Stomach (tissue), 9 donors: ENCODE results near the gene PPT2. TPM values are rescaled to one million over a fixed set of nuclear protein-coding genes. Genes with fewer than 3 reads are reported as not detected.

ENCODE experiments used
- DNase-seq, 2 donors: peaks; one replicate each; pipeline versions ENCODE4 v3.0.0 to v3.0.0-alpha.2; 2013 to 2019
- H3K27ac ChIP-seq, 5 donors: fragments of 200-600 bp in 4 of 5; sonication (generic) in 4 of 5; one replicate each; pipeline ENCODE4 v1.5.1; 2013 to 2019; ENCODE audit warnings: mild to moderate bottlenecking in 1 of 5, moderate library complexity in 1 of 5
- H3K27me3 ChIP-seq, 3 donors: fragments of 200-600 bp; sonication (generic); one replicate each; pipeline ENCODE4 v1.5.1; 2017 to 2019; ENCODE audit warnings: mixed run types in 1 of 3
- H3K36me3 ChIP-seq, 4 donors: fragments of 200-600 bp; sonication (generic); 1 replicate in 3 of 4; 2 replicates in 1 of 4; pipeline ENCODE4 v1.5.1; 2016 to 2019
- H3K4me1 ChIP-seq, 4 donors: fragments of 200-600 bp; sonication (generic); one replicate each; pipeline ENCODE4 v1.5.1; 2016 to 2019
- H3K4me3 ChIP-seq, 4 donors: fragments of 200-600 bp; sonication (generic) in 3 of 4; one replicate each; pipeline ENCODE4 v1.5.1; 2016 to 2019; ENCODE audit warnings: mild to moderate bottlenecking in 1 of 4
- H3K9me3 ChIP-seq, 4 donors: fragments of 200-600 bp; sonication (generic); one replicate each; pipeline ENCODE4 v1.5.1; 2016 to 2019
- EP300 ChIP-seq: sonication (generic); formaldehyde crosslinking; IDR thresholded peaks from one replicate; pipeline ENCODE4 v1.6.1; 2017; ENCODE audit warnings: antibody characterized with exemption
- POLR2A ChIP-seq, 4 donors: fragments of 450-650 bp; IDR thresholded peaks; one replicate each; pipeline ENCODE4 v1.6.1; 2016; ENCODE audit warnings: antibody characterized with exemption in 4 of 4, control low read depth in 2 of 4, mild to moderate bottlenecking in 1 of 4, moderate library complexity in 1 of 4
- POLR2AphosphoS5 ChIP-seq, 3 donors: sonication (generic); formaldehyde crosslinking; IDR thresholded peaks; one replicate each; pipeline ENCODE4 v1.6.1; 2016; ENCODE audit warnings: antibody characterized with exemption in 3 of 3
- WGBS, 5 donors: extraction: QIAGEN DNeasy Blood & Tissue Kit in 3 of 5; methylation state at CpG; one replicate each; pipeline versions ENCODE4 v1.1.5 to v1.1.7; 2013 to 2018; 5-methylcytosine and 5-hydroxymethylcytosine counted together
- intact Hi-C: fragments of 100-400 bp; cut with DNase I; formaldehyde crosslinking; loops from one replicate; pipeline ENCODE4 v1.15.1; 2023; ENCODE audit warnings: low total_unique reads
- polyA plus RNA-seq, 3 donors: library from polyadenylated mRNA; stranded (reverse); fragments of 200-250 nt; gene quantifications; one replicate each; pipeline ENCODE4 v1.2.3, GENCODE V29; 2013
- total RNA-seq, 5 donors: library from RNA; depleted of rRNA; stranded (reverse); fragments of >200 nt; gene quantifications; one replicate each; pipeline versions ENCODE4 v1.1.0 to v1.2.3, GENCODE V29; 2014 to 2016
- TF ChIP-seq, protein P1 (sequence below), 7 experiments: fragments of 450-650 bp in 4 of 7; fragments of 200-600 bp in 3 of 7; sonication (generic) in 3 of 7; IDR thresholded peaks; one replicate each; pipeline ENCODE4 v1.5.1; 2016 to 2019; ENCODE audit warnings: antibody characterized with exemption in 7 of 7, control low read depth in 2 of 7, mild to moderate bottlenecking in 1 of 7
- donor health status: healthy with polysubstance abuse.
- donor health status: Bipolar disorder and iron deficiency.
- donor health status: healthy.

The PPT2 gene
- total and polyA plus RNA-seq, 8 donors, result 5.8 to 73.0 (median 10.7) TPM

DNA sequence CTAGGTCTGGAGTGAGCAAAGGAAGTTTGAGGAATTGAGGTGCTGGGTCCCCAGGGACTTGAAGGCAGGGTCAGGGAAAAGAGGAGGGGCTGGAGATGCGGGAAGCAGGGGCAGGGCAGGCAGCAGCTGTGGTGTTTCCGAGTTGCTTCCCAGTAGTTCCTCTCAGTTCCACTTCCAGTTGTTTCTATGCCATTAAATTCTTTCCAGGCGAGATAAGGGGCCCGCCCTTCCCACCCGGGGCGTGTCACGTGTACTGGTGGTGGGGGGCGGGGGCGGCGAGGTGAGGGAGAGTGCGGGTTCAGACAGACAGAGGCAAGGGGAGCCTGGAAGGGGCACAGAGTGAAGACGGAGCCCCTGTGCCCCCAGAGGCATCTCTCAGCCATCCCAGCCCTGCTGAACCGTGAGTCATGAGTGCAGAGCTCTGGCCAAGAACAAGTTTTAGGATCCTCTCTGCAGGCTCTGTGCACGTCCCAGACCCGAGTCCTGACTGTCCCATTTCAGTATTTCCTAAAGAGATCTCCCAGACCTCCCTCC, 45.8 kb upstream of the PPT2 start:
- DNase-seq, result peak; percentile 56 to 87
- TF ChIP-seq POLR2AphosphoS5 (IDR thresholded peaks at IDR 0.05), result peak in 1 of 3 donors; percentile 45
- TF ChIP-seq, protein P1, sequence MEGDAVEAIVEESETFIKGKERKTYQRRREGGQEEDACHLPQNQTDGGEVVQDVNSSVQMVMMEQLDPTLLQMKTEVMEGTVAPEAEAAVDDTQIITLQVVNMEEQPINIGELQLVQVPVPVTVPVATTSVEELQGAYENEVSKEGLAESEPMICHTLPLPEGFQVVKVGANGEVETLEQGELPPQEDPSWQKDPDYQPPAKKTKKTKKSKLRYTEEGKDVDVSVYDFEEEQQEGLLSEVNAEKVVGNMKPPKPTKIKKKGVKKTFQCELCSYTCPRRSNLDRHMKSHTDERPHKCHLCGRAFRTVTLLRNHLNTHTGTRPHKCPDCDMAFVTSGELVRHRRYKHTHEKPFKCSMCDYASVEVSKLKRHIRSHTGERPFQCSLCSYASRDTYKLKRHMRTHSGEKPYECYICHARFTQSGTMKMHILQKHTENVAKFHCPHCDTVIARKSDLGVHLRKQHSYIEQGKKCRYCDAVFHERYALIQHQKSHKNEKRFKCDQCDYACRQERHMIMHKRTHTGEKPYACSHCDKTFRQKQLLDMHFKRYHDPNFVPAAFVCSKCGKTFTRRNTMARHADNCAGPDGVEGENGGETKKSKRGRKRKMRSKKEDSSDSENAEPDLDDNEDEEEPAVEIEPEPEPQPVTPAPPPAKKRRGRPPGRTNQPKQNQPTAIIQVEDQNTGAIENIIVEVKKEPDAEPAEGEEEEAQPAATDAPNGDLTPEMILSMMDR (IDR thresholded peaks at IDR 0.05), result no peak
- Histone ChIP-seq H3K36me3 (no peaks in the 10 kb centered on the region), H3K9me3 (no peaks in the 10 kb centered on the region), H3K27ac (peak overlapping the region; percentile 13 to 85 (median 76)), H3K4me3 (peak overlapping the region; percentile 29 to 37 (median 32)), H3K4me1 (peaks cover 46 to 75% (median 59%) of the 10 kb centered on the region in 4 donors), H3K27me3 (peaks cover 0 to 5% (median 0%) of the 10 kb centered on the region in 3 donors)
- intact Hi-C loops, result no loop called here
- 1 to 7% (median 4%) methylated on average over 11 to 15 of the region's 15 CpGs for WGBS, 5 donors

DNA sequence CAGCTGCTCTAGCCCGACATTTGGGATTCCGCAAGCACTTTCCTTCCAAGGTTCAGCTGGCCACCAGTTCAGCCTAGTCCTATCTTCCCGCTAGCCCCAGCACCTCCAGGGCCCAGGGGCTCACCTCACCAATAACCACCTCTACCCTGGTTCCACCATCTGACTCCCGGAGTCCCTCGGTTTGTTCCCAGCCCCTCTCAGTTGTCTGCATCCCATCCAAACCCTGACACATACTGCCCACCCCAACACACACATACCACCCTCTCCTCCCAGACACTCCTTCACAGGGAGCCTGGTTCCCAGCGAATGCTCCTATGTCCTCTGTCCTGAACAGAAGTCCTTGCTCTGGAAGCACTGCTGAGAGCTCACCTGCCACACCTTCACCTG, 45.2 kb upstream of the PPT2 start:
- no peaks in the 10 kb centered on the region for H3K36me3 ChIP-seq
- TF ChIP-seq POLR2A (IDR thresholded peaks at IDR 0.05), result no peak
- TF ChIP-seq EP300, result no peak
- TF ChIP-seq POLR2AphosphoS5 (IDR thresholded peaks at IDR 0.05), result no peak
- TF ChIP-seq, protein P1 (IDR thresholded peaks at IDR 0.05), result no peak
- DNase-seq, result no peak
- 25 to 46% (median 36%) methylated on average over 6 of the region's 6 CpGs for WGBS, 5 donors
- H3K4me1 ChIP-seq, result peaks cover 46 to 80% (median 62%) of the 10 kb centered on the region in 4 donors
- H3K4me3 ChIP-seq, result peak overlapping the region; percentile 29 to 37 (median 32)
- H3K27me3 ChIP-seq, result peaks cover 0 to 5% (median 0%) of the 10 kb centered on the region in 3 donors
- intact Hi-C loops, result no loop called here
- peak overlapping the region; percentile 22 to 85 (median 76) for H3K27ac ChIP-seq
- no peaks in the 10 kb centered on the region for H3K9me3 ChIP-seq

DNA sequence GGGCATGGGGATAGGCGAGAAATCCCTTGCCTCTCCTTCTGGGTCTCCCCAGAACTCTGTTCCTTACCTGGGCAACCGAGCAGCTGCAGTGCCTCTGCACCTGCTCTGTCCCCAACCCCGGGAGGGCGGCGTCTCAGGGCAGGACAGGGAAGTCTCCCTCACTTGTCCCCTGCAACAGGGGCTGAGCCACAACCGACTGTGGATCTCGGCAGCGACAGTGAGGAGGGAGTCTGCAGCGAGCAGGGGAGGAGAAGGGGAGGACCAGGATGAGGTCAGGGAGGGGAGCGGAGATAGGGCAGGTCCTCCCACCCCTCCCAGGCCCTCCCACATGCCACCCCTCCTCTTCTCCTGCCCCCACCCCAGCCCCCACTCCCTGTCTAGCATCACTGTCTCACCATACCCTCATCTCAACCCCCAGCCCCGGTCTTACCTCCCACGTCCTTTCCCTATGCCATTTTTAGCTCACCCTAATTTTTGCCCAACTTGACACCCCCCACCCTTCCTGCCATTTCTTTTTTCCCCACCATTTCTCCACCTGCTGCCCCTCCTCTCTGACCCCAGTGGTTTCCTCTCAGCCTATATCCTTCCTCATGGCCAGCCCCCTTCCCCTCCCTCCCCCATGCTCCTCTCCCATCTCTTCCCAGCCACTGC, 44.7 kb upstream of the PPT2 start, which contains the start of gene TNXB:
Gene TNXB (minus strand): TSS at position 225 of the 651 bp plus-strand sequence. CDS start 11,140 bp downstream, outside the sequence.
- H3K9me3 ChIP-seq, result no peaks in the 10 kb centered on the region
- H3K27ac ChIP-seq, result peak within 1 kb of the TSS; percentile 22 to 85 (median 76)
- H3K36me3 ChIP-seq, result peaks cover 0 to under 1% (median 0%) of the 10 kb centered on the region in 4 donors
- intact Hi-C loops, result no loop called here
- peaks cover 0 to 5% (median 0%) of the 10 kb centered on the region in 3 donors for H3K27me3 ChIP-seq
- H3K4me1 ChIP-seq, result peaks cover 46 to 86% (median 65%) of the 10 kb centered on the region in 4 donors
- peak in 1 of 2 donors; percentile 70 for DNase-seq
- TF ChIP-seq POLR2A (IDR thresholded peaks at IDR 0.05) (no peak), POLR2AphosphoS5 (IDR thresholded peaks at IDR 0.05) (peak in 2 of 3 donors; percentile 45 to 63)
- peak within 1 kb of the TSS; percentile 29 to 37 (median 32) for H3K4me3 ChIP-seq
- 7 to 17% (median 13%) methylated on average over 7 to 12 of the region's 12 CpGs for WGBS, 5 donors

DNA sequence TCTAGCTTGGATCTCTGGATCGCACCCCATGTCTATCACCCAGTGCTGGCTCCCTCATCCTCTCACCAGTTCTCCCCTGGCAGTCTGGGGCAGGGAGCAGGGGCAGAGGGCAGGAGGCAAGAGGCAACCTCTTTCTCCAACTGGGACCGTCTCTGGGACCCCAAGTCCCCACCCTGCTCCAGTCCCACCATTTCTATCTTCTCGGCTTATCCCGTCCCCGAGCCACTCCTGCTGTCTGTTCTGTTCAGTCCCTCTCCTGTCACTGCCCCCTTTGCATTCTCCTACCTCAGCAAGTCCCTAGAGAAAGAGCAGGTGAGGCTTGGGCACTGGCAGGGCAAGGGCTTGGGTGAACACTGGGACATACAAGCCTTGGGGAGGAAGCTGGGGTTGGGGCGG, 44.2 kb upstream of the PPT2 start:
- Histone ChIP-seq H3K4me1 (peaks cover 46 to 90% (median 67%) of the 10 kb centered on the region in 4 donors), H3K4me3 (no peak overlapping the region), H3K36me3 (peaks cover 0 to 5% (median 1%) of the 10 kb centered on the region in 4 donors), H3K9me3 (no peaks in the 10 kb centered on the region), H3K27me3 (peaks cover 0 to 5% (median 0%) of the 10 kb centered on the region in 3 donors), H3K27ac (peak overlapping the region in 4 of 5 donors; percentile 75 to 85 (median 79))
- no peak for DNase-seq
- intact Hi-C loops, result no loop called here
- TF ChIP-seq EP300 (no peak), POLR2A (IDR thresholded peaks at IDR 0.05) (no peak)
- 49 to 70% (median 56%) methylated on average over 6 of the region's 6 CpGs for WGBS, 5 donors

DNA sequence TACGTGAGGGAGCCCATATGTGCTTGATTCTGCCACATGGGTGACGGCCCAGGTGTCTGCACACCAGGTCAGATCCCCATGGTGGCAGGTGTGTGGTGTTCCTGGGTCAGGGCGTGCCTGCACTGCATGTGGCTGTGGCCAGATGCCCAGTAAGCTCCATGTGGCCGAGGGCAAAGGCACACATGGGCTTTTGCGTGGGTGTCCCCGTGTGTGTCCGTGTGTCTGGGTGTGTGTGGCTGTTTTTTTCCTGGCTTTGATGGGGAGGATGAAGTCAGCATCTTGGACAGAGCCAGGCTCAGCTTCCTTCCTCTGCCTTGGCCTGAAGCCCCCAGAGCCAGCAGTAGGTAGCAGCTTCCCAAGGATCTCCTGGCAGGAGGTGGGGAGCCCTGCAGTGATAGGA, 43.3 kb upstream of the PPT2 start:
- DNase-seq, result peak in 1 of 2 donors; percentile 66
- H3K4me1 ChIP-seq, result peaks cover 46 to 88% (median 68%) of the 10 kb centered on the region in 4 donors
- no peak overlapping the region for H3K4me3 ChIP-seq
- H3K9me3 ChIP-seq, result no peaks in the 10 kb centered on the region
- peak overlapping the region in 4 of 5 donors; percentile 75 to 85 (median 79) for H3K27ac ChIP-seq
- TF ChIP-seq EP300 (no peak), POLR2A (IDR thresholded peaks at IDR 0.05) (no peak), POLR2AphosphoS5 (IDR thresholded peaks at IDR 0.05) (peak in 2 of 3 donors; percentile 6 to 63)
- TF ChIP-seq, protein P1 (IDR thresholded peaks at IDR 0.05), result no peak
- intact Hi-C loops, result no loop called here
- H3K27me3 ChIP-seq, result peaks cover 0 to 5% (median 0%) of the 10 kb centered on the region in 3 donors
- WGBS, 5 donors, result 14 to 33% (median 19%) methylated on average over 4 to 7 of the region's 7 CpGs
- peaks cover 0 to 14% (median 10%) of the 10 kb centered on the region in 4 donors for H3K36me3 ChIP-seq
